ENCODE measurements around the gene TMEM72.

TMEM72 gene

GRCh38 chr10:44960088-44960460, 48.9 kb downstream of the TMEM72 start:
- DNase-seq (ENCODE audit: insufficient read length) (no peak), FAIRE-seq (no peak)

GRCh38 chr10:44960482-44961229, 49.5 kb downstream of the TMEM72 start:
- TF ChIP-seq POLR2AphosphoS5 (IDR thresholded peaks at IDR 0.05; ENCODE audit: low read depth, low read length) (no peak), TAF1 (IDR thresholded peaks at IDR 0.05; ENCODE audit: borderline replicate concordance, low read depth, low read length) (no peak), POLR2A (IDR thresholded peaks at IDR 0.05; ENCODE audit: low read depth, low read length) (no peak)
- FAIRE-seq (no peak), DNase-seq (ENCODE audit: insufficient read length) (no peak)

More at GRCh38 chr10:44960088-44960460, 48.9 kb downstream of the TMEM72 start:
- TF ChIP-seq POLR2AphosphoS5 (IDR thresholded peaks at IDR 0.05; ENCODE audit: low read depth, low read length): no peak
- TF ChIP-seq TAF1 (IDR thresholded peaks at IDR 0.05; ENCODE audit: borderline replicate concordance, low read depth, low read length): no peak
- no peak for TF ChIP-seq POLR2A (IDR thresholded peaks at IDR 0.05; ENCODE audit: low read depth, low read length)

GRCh38 chr10:44961230-44961571, 50.1 kb downstream of the TMEM72 start:
- no peak for TF ChIP-seq POLR2AphosphoS5 (IDR thresholded peaks at IDR 0.05; ENCODE audit: low read depth, low read length)
- TF ChIP-seq TAF1 (IDR thresholded peaks at IDR 0.05; ENCODE audit: borderline replicate concordance, low read depth, low read length): no peak
- no peak for TF ChIP-seq POLR2A (IDR thresholded peaks at IDR 0.05; ENCODE audit: low read depth, low read length)
- FAIRE-seq: peak; percentile 36
- DNase-seq (ENCODE audit: insufficient read length): no peak

- DNase-seq (ENCODE audit: insufficient read length) (no peak), FAIRE-seq (no peak)
- TF ChIP-seq POLR2AphosphoS5 (IDR thresholded peaks at IDR 0.05; ENCODE audit: low read depth, low read length) (no peak), TAF1 (IDR thresholded peaks at IDR 0.05; ENCODE audit: borderline replicate concordance, low read depth, low read length) (no peak), POLR2A (IDR thresholded peaks at IDR 0.05; ENCODE audit: low read depth, low read length) (no peak)
Observed at GRCh38 chr10:44961931-44962750, 51.0 kb downstream of the TMEM72 start.

- TF ChIP-seq POLR2AphosphoS5 (IDR thresholded peaks at IDR 0.05; ENCODE audit: low read depth, low read length) (no peak), TAF1 (IDR thresholded peaks at IDR 0.05; ENCODE audit: borderline replicate concordance, low read depth, low read length) (no peak), POLR2A (IDR thresholded peaks at IDR 0.05; ENCODE audit: low read depth, low read length) (no peak)
- peak; percentile 50 for FAIRE-seq
- no peak for DNase-seq (ENCODE audit: insufficient read length)
Observed at GRCh38 chr10:44962870-44963738, 52.0 kb downstream of the TMEM72 start.

GRCh38 chr10:44963772-44964633, 52.9 kb downstream of the TMEM72 start:
- DNase-seq (ENCODE audit: insufficient read length) (no peak), FAIRE-seq (peak; percentile 90)
- peak; percentile 28; the same call in 1 of the 2 replicates for TF ChIP-seq POLR2A (IDR thresholded peaks at IDR 0.05; ENCODE audit: low read depth, low read length)
- TF ChIP-seq POLR2AphosphoS5 (IDR thresholded peaks at IDR 0.05; ENCODE audit: low read depth, low read length): no peak

- no peak for DNase-seq (ENCODE audit: insufficient read length)
- FAIRE-seq: no peak
Observed at GRCh38 chr10:44965104-44965503, 54.0 kb downstream of the TMEM72 start.

GRCh38 chr10:44965651-44966097, 54.5 kb downstream of the TMEM72 start:
- no peak for TF ChIP-seq TAF1 (IDR thresholded peaks at IDR 0.05; ENCODE audit: borderline replicate concordance, low read depth, low read length)
- TF ChIP-seq POLR2A (IDR thresholded peaks at IDR 0.05; ENCODE audit: low read depth, low read length): no peak
- no peak for TF ChIP-seq POLR2AphosphoS5 (IDR thresholded peaks at IDR 0.05; ENCODE audit: low read depth, low read length)
- no peak for FAIRE-seq
- DNase-seq (ENCODE audit: insufficient read length): no peak

More at GRCh38 chr10:44965104-44965503, 54.0 kb downstream of the TMEM72 start:
- no peak for TF ChIP-seq POLR2A (IDR thresholded peaks at IDR 0.05; ENCODE audit: low read depth, low read length)
- no peak for TF ChIP-seq TAF1 (IDR thresholded peaks at IDR 0.05; ENCODE audit: borderline replicate concordance, low read depth, low read length)
- no peak for TF ChIP-seq POLR2AphosphoS5 (IDR thresholded peaks at IDR 0.05; ENCODE audit: low read depth, low read length)

- DNase-seq (ENCODE audit: insufficient read length) (no peak), FAIRE-seq (peak; percentile 94)
Observed at GRCh38 chr10:44966129-44966815, 55.1 kb downstream of the TMEM72 start.

More at GRCh38 chr10:44966129-44966815, 55.1 kb downstream of the TMEM72 start:
- TF ChIP-seq POLR2A (IDR thresholded peaks at IDR 0.05; ENCODE audit: low read depth, low read length) (no peak), TAF1 (IDR thresholded peaks at IDR 0.05; ENCODE audit: borderline replicate concordance, low read depth, low read length) (no peak), POLR2AphosphoS5 (IDR thresholded peaks at IDR 0.05; ENCODE audit: low read depth, low read length) (no peak)

Data from GM12892 (cell line).